ENCODE data around the gene FSD2.

DNA sequence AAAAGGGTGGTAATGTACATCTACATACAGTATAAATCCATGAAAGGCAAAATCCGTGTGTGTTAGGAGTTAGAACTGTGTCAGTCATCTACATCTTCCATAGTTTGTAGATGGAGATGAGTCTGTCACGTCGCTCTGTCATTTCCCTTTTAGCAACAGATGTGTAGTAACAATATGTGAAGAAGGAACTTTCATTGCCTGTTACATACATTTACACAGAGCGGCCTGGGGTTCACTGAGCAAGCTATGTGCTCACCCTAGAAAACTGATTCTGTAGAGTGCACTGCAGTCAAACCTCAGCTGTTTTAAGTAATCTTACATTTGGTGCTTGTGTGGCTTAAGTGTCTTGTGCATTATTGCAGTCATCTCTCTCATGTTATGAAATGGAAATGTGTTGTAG is 54.6 kb downstream of the FSD2 start:
- TF ChIP-seq EZH2 (optimal IDR thresholded peaks at IDR 0.05; ENCODE audit: low read depth, low read length) (no peak), EZH2phosphoT487 (IDR thresholded peaks at IDR 0.05; ENCODE audit: low read length) (no peak)
- TF ChIP-seq, protein P1, sequence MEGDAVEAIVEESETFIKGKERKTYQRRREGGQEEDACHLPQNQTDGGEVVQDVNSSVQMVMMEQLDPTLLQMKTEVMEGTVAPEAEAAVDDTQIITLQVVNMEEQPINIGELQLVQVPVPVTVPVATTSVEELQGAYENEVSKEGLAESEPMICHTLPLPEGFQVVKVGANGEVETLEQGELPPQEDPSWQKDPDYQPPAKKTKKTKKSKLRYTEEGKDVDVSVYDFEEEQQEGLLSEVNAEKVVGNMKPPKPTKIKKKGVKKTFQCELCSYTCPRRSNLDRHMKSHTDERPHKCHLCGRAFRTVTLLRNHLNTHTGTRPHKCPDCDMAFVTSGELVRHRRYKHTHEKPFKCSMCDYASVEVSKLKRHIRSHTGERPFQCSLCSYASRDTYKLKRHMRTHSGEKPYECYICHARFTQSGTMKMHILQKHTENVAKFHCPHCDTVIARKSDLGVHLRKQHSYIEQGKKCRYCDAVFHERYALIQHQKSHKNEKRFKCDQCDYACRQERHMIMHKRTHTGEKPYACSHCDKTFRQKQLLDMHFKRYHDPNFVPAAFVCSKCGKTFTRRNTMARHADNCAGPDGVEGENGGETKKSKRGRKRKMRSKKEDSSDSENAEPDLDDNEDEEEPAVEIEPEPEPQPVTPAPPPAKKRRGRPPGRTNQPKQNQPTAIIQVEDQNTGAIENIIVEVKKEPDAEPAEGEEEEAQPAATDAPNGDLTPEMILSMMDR (IDR thresholded peaks at IDR 0.05; ENCODE audit: low read length), result no peak
